Right lung (tissue), 5 donors: ENCODE measurements around the gene TAS2R40. TPM values are rescaled to one million over a fixed set of nuclear protein-coding genes. Genes with fewer than 3 reads are reported as not detected.
A peak's percentile ranks its signal among the peaks of the same experiment; 100 is the strongest.
"Not testable (repeated sequence)": the region's sequence is repeated elsewhere in the genome, so short reads cannot be mapped to it uniquely, and the experiment has no call there.

ENCODE experiments used
- DNase-seq, 2 donors: peaks; one replicate each; pipeline ENCODE4 v3.0.0-alpha.2; 2013
- polyA plus RNA-seq, 5 donors: library from polyadenylated mRNA; unstranded; fragments of 120-200 nt; gene quantifications; one replicate each; pipeline versions ENCODE4 v1.2.1 to v1.2.3, GENCODE V29; 2013; ENCODE audit warnings: inconsistent platforms in 1 of 5, low replicate concordance in 1 of 5; ENCODE audit not compliant: insufficient read length in 5 of 5, insufficient read depth in 1 of 5

Gene TAS2R40
- polyA plus RNA-seq, 5 donors: not detected

GRCh38 chr7:143250199-143250598 lies 28.4 kb downstream of the TAS2R40 start:
- no peak for DNase-seq

DNA sequence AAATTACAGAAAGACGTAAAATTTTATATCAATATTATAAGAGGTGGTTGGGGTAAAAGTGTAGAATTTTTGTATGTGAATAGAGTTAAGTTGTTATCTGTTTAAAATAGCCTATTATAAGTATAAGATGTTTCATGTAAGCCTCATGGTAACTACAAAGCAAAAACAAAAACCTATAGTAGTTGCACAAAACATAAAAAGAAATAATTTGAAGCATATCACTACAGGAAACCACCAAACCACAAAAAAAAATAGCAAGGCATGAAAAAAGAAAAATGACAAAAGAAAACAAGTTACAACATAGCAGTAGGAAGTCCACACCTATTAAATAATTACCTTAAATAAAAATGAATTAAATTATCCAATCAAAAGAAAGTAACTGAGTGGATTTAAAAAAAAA lies 29.0 kb downstream of the TAS2R40 start:
- DNase-seq: no peak

DNA sequence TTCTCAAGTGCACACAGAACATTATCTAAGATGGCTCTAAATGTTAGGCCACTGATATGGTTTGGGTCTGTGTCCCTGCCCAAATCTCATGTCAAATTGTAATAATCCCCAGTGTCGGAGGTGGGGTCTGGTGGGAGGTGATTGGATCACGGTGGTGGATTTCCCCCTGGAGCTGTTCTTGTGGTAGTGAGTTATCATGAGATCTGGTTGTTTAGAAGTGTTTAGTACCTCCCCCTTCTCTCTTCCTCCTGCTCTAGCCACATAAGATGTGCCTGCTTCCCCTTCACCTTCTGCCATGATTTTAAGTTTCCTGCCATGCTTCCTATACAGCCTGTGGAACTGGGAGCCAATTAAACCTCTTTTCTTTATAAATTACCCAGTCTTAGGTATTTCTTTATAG lies 30.2 kb downstream of the TAS2R40 start:
- no peak for DNase-seq

DNA sequence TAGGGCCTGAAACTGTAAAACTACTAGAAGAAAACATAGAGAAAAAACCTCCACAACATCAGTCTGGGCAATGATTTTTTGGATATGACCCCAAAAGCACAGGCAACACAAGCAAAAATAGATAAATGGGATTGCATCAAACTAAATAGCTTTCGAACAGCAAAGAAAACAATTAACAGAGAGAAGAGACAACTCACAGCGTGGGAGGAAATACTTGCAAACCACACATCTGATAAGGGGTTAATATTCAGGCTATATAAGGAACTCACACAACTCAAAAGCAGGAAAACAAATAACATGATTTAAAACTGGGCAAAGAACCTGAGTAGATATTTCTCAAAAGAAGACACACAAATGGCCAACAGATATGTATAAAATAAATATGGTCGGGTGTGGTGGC lies 33.7 kb downstream of the TAS2R40 start:
- DNase-seq: no peak

DNA sequence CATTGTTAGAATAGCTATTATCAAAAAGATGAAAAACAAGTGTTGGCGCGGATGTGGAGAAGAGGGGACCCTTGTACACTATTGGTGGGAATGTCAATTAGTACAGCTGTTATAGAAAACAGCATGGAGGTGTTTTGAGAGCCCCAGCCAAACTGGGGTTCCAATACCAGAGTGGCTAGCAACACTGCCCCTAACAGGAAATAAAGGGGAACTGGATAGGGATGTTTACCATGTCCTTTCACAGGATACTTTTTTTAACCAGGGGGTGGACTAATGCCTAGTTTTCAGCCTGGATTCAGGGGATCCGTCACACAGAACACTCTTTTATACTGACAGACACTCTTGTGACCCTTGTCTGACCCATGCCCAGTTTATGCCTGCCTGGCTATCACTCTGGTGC lies 34.5 kb downstream of the TAS2R40 start:
- no peak for DNase-seq

DNA sequence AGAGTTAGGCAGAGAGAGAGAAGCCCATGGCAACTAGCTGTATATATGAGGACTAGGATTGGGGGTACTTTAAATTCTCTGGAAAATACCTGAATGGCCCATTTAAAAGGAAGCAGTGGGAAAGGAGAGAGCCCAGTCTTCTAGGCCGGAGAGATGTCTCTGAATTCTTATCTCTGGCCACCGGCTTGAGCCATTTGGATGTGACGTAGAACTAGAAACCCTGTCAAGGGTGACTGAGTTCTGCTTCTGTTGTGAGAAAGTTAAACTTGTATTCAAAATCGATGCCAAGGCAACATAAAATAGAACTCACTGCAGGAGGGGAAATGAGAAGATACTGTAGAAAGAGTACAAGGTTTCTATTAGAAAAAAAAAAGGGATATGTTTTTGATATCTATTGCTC lies 35.1 kb downstream of the TAS2R40 start:
- no peak for DNase-seq

DNA sequence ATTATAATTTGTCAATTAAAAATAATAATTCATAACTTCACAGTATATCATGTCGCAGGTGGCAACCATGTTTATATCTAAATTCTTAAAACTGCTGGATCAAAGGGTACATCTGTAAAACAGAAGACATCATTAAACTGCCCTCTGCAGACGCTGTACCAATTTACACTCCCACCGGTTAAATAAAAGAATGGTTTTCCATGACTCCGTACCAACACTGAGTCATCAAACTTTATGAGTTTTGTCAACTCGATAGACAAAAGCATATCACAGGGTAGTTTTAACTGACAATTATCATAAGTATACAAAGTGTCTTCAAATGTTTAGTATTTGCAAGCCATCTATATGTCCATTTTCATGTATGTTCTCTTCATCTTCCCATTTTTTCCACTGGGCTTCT lies 35.7 kb downstream of the TAS2R40 start:
- DNase-seq: no peak

DNA sequence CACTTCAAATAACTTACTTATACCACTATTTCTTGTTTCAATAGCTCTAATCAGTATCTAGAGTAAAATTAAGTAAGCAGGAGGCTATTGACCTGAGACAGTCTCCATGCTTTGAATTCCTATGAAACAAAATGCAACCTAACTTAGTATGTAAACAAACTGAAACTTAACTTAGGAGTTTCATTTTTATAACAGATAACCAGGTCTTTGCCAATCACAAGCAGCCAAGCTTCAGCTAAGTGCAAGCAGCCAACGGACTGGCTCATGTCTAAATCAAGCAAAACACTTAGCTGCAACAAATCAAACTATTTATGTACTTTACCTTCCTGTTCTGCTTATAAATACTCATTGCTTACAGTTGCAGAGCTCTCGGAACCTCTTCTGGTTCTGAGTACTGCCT lies 37.0 kb downstream of the TAS2R40 start:
- no peak for DNase-seq

DNA sequence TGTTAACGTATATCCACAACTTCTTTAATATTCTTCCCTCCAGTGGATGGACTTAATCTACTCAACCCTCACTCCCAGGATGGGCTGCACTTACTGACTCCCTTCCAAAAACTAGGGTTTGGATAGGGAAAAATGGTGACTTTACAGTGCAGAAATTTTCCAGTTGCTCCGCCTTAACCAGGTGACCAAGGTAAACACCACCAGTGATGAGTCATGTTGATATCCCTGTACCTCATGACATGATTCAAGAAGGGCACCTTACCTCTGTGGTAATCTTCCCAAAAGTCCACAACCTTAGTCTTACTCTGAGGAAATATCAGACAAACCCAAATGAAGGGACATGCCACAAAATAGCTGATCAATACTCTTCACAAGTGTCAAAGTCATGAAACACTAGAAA lies 37.9 kb downstream of the TAS2R40 start:
- no peak for DNase-seq

DNA sequence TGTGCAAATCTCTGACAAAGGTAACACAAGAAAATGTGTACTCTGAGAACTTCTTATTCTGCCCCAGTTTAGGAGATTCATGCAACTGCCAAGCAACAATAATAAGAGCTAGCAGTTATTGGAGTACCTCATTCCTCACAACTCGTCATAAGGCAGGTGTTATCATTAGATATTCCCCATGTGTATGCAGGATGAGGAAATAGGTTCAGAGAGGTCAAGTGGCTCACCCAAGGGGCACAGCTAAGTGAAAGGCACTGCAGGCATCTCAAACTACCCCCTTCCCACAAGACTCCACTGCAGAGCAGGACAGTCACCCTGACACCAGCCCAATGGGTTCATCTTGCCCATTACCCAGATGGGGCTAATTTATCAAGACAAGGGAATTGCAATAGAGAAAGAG lies 40.1 kb downstream of the TAS2R40 start:
- DNase-seq: no peak

GRCh38 chr7:143263266-143264195 lies 41.7 kb downstream of the TAS2R40 start, which contains the start of gene GSTK1:
Gene GSTK1 (plus strand): TSS chr7:143263441. CDS start chr7:143263514, 73 bp downstream.
- DNase-seq: peak; percentile 65 to 72

DNA sequence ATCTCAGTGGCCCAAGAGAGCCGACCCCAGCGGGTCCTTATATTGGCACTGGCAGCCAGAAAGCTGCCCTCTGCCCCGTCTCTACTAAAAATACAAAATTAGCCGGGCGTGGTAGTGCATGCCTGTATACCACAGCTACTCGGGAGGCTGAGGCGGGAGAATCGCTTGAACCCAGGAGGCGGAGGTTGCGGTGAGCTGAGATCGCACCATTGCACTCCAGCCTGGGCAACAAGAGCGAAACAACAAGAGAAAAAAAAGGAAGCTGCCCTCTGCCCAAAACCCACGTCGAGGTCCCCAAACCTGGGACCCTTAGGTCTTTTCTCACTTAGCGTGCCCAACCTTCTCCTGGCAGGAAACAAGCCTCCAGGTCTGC lies 42.3 kb downstream of the TAS2R40 start:
- not testable (repeated sequence) for DNase-seq

GRCh38 chr7:143265017-143265693 lies 43.3 kb downstream of the TAS2R40 start:
- no peak for DNase-seq

DNA sequence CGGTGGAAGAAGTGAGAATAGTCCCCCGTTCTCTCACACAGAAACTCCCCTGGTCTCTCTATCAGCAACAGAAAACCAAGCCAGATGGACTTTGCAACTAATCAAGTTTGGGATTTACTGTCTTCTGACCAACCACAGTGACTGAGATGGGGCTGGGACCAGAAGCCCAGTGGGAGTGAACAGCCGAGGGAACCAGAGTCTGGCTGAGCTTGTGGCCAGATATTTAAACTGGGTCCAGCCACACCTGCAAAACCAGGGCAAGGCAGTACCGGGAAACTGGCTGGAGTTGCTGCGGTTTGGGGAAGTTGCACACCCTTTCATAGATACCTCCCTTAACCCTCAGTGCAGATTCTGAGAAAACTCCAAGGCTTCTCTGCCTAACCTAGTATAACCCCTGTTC lies 47.4 kb downstream of the TAS2R40 start:
- DNase-seq: no peak

DNA sequence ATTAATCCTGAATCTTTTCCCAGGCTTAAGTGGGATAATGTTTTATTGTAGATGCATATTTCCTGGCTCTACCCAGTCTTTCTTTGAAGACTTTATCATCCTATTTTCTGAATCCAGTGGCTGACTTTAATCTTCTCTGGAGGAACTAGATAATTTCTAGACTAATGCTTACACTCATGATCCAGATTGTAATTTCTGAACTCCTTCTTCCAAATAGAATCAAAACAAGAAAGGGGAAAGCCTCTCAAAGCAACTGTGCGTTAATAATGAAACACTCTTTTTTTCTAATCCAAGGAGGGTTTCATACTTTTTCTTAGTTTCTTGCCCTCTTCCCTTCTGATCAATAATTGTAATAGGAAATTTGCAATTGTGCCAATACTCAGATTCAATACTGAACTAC lies 49.4 kb downstream of the TAS2R40 start:
- no peak for DNase-seq

Other genes starting within 250 kb of the TAS2R40 start
- gene OR9A2, start 194.9 kb upstream of the TAS2R40 start, polyA plus RNA-seq: not detected
- not detected for gene OR6V1, start 169.7 kb upstream of the TAS2R40 start, polyA plus RNA-seq
- gene PIP, start 90.0 kb upstream of the TAS2R40 start, polyA plus RNA-seq: not detected
- not detected for gene TAS2R39, start 38.6 kb upstream of the TAS2R40 start, polyA plus RNA-seq
- gene GSTK1, start 41.4 kb downstream of the TAS2R40 start, polyA plus RNA-seq: 100 to 1,000 TPM; 105 to 130 (median 124) TPM
- gene TMEM139, start 62.9 kb downstream of the TAS2R40 start, polyA plus RNA-seq: 1 to 10 TPM; 4.9 to 8.4 (median 6.9) TPM
- gene CASP2, start 66.3 kb downstream of the TAS2R40 start, polyA plus RNA-seq: 10 to 100 TPM; 52.2 to 64.8 (median 62.7) TPM
- gene CLCN1, start 94.1 kb downstream of the TAS2R40 start, polyA plus RNA-seq: under 1 TPM in 1 of 5 donors, not detected in 4; 0.09 TPM
- gene FAM131B, start 140.7 kb downstream of the TAS2R40 start, polyA plus RNA-seq: 1 to 10 TPM; 1.7 to 2.6 (median 2.2) TPM
- gene ZYX, start 159.3 kb downstream of the TAS2R40 start, polyA plus RNA-seq: 100 to 1,000 TPM; 105 to 328 (median 157) TPM
- gene EPHA1, start 186.8 kb downstream of the TAS2R40 start, polyA plus RNA-seq: 10 to 100 TPM; 10.5 to 15.8 (median 13.2) TPM
- not detected for gene TAS2R60, start 221.4 kb downstream of the TAS2R40 start, polyA plus RNA-seq